OCI-LY7 (cell line): ENCODE data around the gene TULP4. TPM values are rescaled to one million over a fixed set of nuclear protein-coding genes. Genes with fewer than 3 reads are reported as not detected.

Experiments used
- BruUV-seq: library from RNA; stranded (reverse); fragments of 400-500 nt; replicated peaks from 2 replicates; lab custom pipeline; 2021; lab: Mats Ljungman, UMichigan
- CTCF ChIA-PET: fragments of 300-600 bp; sonication (Branson Sonifier 250); formaldehyde crosslinking; loops from one replicate; lab custom pipeline; 2022; ENCODE audit warnings: antibody characterized with exemption; ENCODE audit not compliant: unreplicated experiment; lab: Charles Lee
- POLR2A ChIA-PET: fragments of 300-600 bp; sonication (Branson Sonifier 250); formaldehyde crosslinking; loops from one replicate; lab custom pipeline; 2022; ENCODE audit warnings: antibody characterized with exemption; lab: Charles Lee
- DNase-seq: peaks from one replicate; pipeline ENCODE4 v3.0.0-alpha.2; 2015; ENCODE audit warnings: low spot score
- H2AFZ ChIP-seq: fragments of 200-600 bp; sonication (generic), shearing (Covaris generic); 2 replicates; pipeline ENCODE4 v1.6.1; 2014; ENCODE audit warnings: mild to moderate bottlenecking, antibody characterized with exemption, low read length, moderate library complexity
- H3K27ac ChIP-seq: fragments of 200-600 bp; sonication (generic); 2 replicates; pipeline ENCODE4 v1.5.1; 2014; ENCODE audit warnings: mixed run types, low read depth, mild to moderate bottlenecking, moderate library complexity, low read length, inconsistent platforms; ENCODE audit not compliant: poor library complexity, severe bottlenecking
- H3K36me3 ChIP-seq: fragments of 200-600 bp; sonication (generic); 2 replicates; pipeline ENCODE4 v1.6.1; 2014; ENCODE audit warnings: mild to moderate bottlenecking, antibody characterized with exemption, low read length, moderate library complexity, mixed read lengths; ENCODE audit not compliant: insufficient read depth
- H3K4me1 ChIP-seq: fragments of 200-600 bp; sonication (generic); 2 replicates; pipeline ENCODE4 v1.5.1; 2014; ENCODE audit warnings: mild to moderate bottlenecking, low read length; ENCODE audit not compliant: insufficient read depth, poor library complexity, severe bottlenecking
- H3K4me2 ChIP-seq: fragments of 200-600 bp; sonication (generic); 2 replicates; pipeline ENCODE4 v1.6.1; 2014; ENCODE audit warnings: mild to moderate bottlenecking, low read length
- H3K4me3 ChIP-seq: fragments of 200-600 bp; sonication (generic); 2 replicates; pipeline ENCODE4 v1.5.1; 2014; ENCODE audit warnings: mild to moderate bottlenecking, low read depth, low read length; ENCODE audit not compliant: poor library complexity, severe bottlenecking
- H3K79me2 ChIP-seq: fragments of 200-600 bp; sonication (generic); 2 replicates; pipeline ENCODE4 v1.6.1; 2016; ENCODE audit warnings: low read depth, mild to moderate bottlenecking, low read length, moderate library complexity, mixed read lengths; ENCODE audit not compliant: insufficient read depth
- H3K9me2 ChIP-seq: fragments of 200-600 bp; sonication (generic); 2 replicates; pipeline ENCODE4 v1.6.1; 2016; ENCODE audit warnings: mild to moderate bottlenecking, low read length, mixed read lengths; ENCODE audit not compliant: insufficient read depth
- H3K9me3 ChIP-seq: fragments of 200-600 bp; sonication (generic); 2 replicates; pipeline ENCODE4 v1.6.1; 2014; ENCODE audit warnings: mild to moderate bottlenecking, mixed run types, low read length, mixed read lengths
- H4K20me1 ChIP-seq: fragments of 200-600 bp; sonication (generic); 2 replicates; pipeline ENCODE4 v1.6.1; 2014; ENCODE audit warnings: mild to moderate bottlenecking, antibody characterized with exemption, low read length, moderate library complexity, mixed read lengths; ENCODE audit not compliant: insufficient read depth
- EZH2phosphoT487 ChIP-seq: fragments of 200-600 bp; sonication (generic); IDR thresholded peaks from 2 replicates; pipeline ENCODE4 v1.6.1; 2018; ENCODE audit warnings: low read depth, borderline replicate concordance, mild to moderate bottlenecking, mixed run types, antibody characterized with exemption, low read length, moderate library complexity, mixed read lengths
- intact Hi-C: fragments of 100-400 bp; cut with micrococcal nuclease; formaldehyde crosslinking; loops from one replicate; pipeline ENCODE4 v1.10.0; 2022; ENCODE audit not compliant: unreplicated experiment
- total RNA-seq, 2 experiments: library from RNA; depleted of rRNA in 1 of 2; stranded (reverse); fragments of >200 nt in 1 of 2; shearing (Covaris generic) in 1 of 2; gene quantifications; 2 replicates each; pipeline ENCODE4 v1.2.3, GENCODE V29; 2014 to 2022
- TF ChIP-seq, protein P1 (sequence below): fragments of 200-600 bp; sonication (generic); conservative IDR thresholded peaks from 2 replicates; pipeline ENCODE4 v1.5.1; 2014; ENCODE audit warnings: mild to moderate bottlenecking, antibody characterized with exemption, low read length, moderate library complexity, mixed read lengths

TULP4 gene
- total RNA-seq, 2 experiments from 2014 or later: 62.1 to 64.8 TPM

DNA sequence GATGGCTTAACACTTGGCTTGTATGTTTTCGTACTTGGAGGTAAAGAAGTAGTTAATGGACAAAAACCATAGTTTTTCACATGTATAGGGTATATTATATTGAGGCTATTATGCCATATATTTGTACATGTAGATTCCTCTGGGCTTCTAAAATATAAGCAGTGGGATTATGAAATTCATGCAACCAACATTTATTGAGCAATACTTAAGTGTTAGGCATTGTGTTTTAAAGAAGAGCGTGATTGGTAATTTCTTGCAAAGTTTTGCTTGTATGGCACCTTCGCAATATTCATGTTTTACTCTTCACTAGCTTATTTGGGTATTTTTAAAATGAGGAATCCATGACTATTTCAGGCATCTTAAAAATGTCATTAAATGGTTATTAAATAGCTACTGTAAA, 2.5 kb downstream of the TULP4 start:
- Histone ChIP-seq H4K20me1 (no peaks in the 10 kb centered on the region), H3K9me3 (peaks cover 4% of the 10 kb centered on the region; the same call in 1 of the 2 replicates), H2AFZ (no peak overlapping the region), H3K4me3 (no peak overlapping the region), H3K27ac (no peak overlapping the region), H3K9me2 (no peaks in the 10 kb centered on the region), H3K79me2 (peaks cover 4% of the 10 kb centered on the region; the same call in 1 of the 2 replicates), H3K4me1 (no peaks in the 10 kb centered on the region), H3K4me2 (no peak overlapping the region), H3K36me3 (peaks cover 60% of the 10 kb centered on the region)
- ChIA-PET CTCF (no interaction called here), POLR2A (no interaction called here)
- no peak for TF ChIP-seq EZH2phosphoT487
- TF ChIP-seq, protein P1, sequence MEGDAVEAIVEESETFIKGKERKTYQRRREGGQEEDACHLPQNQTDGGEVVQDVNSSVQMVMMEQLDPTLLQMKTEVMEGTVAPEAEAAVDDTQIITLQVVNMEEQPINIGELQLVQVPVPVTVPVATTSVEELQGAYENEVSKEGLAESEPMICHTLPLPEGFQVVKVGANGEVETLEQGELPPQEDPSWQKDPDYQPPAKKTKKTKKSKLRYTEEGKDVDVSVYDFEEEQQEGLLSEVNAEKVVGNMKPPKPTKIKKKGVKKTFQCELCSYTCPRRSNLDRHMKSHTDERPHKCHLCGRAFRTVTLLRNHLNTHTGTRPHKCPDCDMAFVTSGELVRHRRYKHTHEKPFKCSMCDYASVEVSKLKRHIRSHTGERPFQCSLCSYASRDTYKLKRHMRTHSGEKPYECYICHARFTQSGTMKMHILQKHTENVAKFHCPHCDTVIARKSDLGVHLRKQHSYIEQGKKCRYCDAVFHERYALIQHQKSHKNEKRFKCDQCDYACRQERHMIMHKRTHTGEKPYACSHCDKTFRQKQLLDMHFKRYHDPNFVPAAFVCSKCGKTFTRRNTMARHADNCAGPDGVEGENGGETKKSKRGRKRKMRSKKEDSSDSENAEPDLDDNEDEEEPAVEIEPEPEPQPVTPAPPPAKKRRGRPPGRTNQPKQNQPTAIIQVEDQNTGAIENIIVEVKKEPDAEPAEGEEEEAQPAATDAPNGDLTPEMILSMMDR: no peak
- no peak for DNase-seq
- no TSS peak for BruUV-seq
- intact Hi-C loops: no loop called here

DNA sequence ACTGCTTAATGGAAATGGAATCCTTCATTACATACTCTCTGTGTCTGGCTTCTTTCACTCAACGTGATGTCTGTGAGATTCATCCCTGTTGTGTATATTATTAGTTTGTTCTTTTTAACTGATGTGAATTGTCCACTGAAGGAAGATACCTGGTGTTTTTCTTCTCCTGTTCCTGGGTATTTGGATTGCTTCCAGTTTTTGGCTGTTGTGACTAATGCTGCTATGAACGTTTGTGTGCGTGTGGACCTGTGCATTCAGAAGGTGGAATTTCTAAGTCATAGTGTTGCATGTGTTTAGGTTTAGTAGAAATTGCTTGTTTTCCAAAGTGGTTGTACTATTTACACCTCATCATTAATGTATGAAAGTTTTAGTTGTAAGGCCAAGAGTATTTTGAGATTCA, 3.8 kb downstream of the TULP4 start:
- no peak overlapping the region for H3K27ac ChIP-seq
- peaks cover 52% of the 10 kb centered on the region for H3K36me3 ChIP-seq
- no peaks in the 10 kb centered on the region for H3K4me1 ChIP-seq
- TF ChIP-seq, protein P1: no peak
- TF ChIP-seq EZH2phosphoT487: no peak
- H4K20me1 ChIP-seq: no peaks in the 10 kb centered on the region
- no peak overlapping the region for H2AFZ ChIP-seq
- no peak overlapping the region for H3K4me2 ChIP-seq
- no peak overlapping the region for H3K4me3 ChIP-seq
- H3K9me3 ChIP-seq: peaks cover 4% of the 10 kb centered on the region; the same call in 1 of the 2 replicates
- CTCF ChIA-PET: no interaction called here
- H3K79me2 ChIP-seq: peaks cover 4% of the 10 kb centered on the region; the same call in 1 of the 2 replicates
- no TSS peak for BruUV-seq
- H3K9me2 ChIP-seq: no peaks in the 10 kb centered on the region
- POLR2A ChIA-PET: no interaction called here
- intact Hi-C loops: no loop called here
- DNase-seq: no peak

DNA sequence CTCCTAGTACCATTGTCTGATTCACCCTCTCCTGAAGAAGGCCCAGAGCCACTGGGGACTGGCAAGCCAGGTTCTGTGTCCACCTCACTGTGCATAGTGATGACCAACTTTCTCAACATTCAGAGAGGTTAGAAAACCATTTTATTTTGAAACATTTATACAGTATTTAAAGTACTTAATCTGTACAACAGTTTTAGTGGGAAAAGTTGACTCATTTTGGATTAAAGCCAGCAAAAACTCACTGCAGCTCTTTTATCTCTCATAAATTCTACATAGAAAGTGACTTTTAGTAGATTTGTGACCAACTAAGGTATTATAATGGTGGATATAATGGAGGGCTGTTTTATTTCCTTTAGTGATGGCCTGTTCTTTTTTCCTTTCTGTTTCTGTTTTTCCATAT, 9.7 kb downstream of the TULP4 start:
- Histone ChIP-seq H3K9me2 (no peaks in the 10 kb centered on the region), H3K4me2 (no peak overlapping the region), H3K4me3 (no peak overlapping the region), H3K4me1 (peaks cover 13% of the 10 kb centered on the region), H3K36me3 (peaks cover under 1% of the 10 kb centered on the region), H2AFZ (no peak overlapping the region), H3K79me2 (peaks cover 26% of the 10 kb centered on the region; the same call in 1 of the 2 replicates), H3K27ac (no peak overlapping the region), H3K9me3 (0 out of 2 replicates have a peak, but pooled peaks cover 8% of the 10 kb centered on the region), H4K20me1 (peaks cover 13% of the 10 kb centered on the region)
- POLR2A ChIA-PET: interaction anchor here (0.6 kb wide), 1 partner anchor 569 kb away, joined by 3 read pairs; no protein-coding TSS in a partner anchor
- intact Hi-C loops: no loop called here
- no peak for TF ChIP-seq EZH2phosphoT487
- TF ChIP-seq, protein P1: no peak
- BruUV-seq: no TSS peak
- no peak for DNase-seq
- CTCF ChIA-PET: no interaction called here
